ENCODE results near the gene MAP6D1. TPM values are rescaled to one million over a fixed set of nuclear protein-coding genes. Genes with fewer than 3 reads are reported as not detected.
"Not testable (repeated sequence)": the region's sequence is repeated elsewhere in the genome, so short reads cannot be mapped to it uniquely, and the experiment has no call there.

MAP6D1 gene
- total RNA-seq, 1 donor from 2014 or later: 2.0 TPM

DNA sequence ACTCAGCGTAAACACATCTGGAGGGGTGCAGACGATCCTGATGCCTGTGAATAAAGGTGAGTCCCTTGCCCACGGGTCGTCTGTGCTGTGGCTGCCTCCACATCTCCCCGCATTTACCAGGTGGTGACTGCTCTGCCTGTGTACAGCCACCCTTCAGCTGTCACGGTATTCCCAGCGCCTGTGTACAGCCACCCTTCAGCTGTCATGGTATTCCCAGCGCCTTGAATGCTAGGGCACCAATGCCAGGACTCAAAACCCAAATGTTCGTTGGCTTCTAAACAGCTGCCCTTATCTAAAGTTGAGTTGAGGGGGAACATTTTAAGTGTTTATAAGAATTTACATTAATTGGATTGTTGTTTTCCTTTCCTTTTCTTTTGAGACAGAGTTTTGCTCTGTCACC, 27.4 kb downstream of the MAP6D1 start:
- ATAC-seq: no peak

GRCh38 chr3:183796372-183796771, 29.0 kb downstream of the MAP6D1 start:
- no peak for ATAC-seq

GRCh38 chr3:183794452-183794851, 30.9 kb downstream of the MAP6D1 start:
- no peak for ATAC-seq

DNA sequence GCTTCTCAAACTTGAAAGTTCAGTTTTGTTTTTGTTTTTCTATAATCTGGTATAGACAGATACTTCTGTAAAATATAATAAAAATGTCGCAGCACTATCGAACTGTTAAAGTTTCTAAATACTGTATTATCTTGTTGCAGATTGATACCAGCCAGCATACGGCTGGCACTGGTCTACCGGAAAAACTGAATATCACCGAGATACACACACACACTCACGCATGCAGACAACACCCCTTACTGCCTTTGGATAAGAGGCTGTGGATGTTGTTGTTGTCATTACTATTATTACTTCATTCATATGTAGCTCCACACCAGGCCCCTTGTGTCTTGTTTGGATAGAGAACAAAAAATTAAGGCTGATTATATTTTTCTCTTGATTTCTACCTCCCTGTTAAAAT, 32.4 kb downstream of the MAP6D1 start:
- ATAC-seq: no peak

- ATAC-seq: no peak
Observed at GRCh38 chr3:183790700-183791099, 34.7 kb downstream of the MAP6D1 start.

DNA sequence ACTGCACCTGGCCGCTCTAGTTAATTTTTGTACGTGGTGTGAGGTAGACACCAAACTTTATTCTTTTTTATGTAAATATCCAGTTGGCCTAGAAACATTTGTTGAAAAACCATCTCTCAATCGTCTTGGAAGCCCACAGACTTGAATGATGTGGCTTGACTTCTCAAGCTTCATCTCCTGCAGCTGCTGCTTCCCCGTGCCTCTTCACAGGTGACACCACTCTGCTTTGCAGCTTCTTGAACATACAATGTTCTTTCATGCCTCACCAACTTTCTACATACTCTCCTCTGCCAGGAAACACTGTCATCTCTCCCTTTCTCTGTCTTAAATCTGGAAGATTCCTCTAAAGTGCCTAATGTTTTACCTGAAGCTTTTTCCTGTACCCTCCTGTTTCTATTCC, 35.6 kb downstream of the MAP6D1 start:
- no peak for ATAC-seq

GRCh38 chr3:183784503-183784902, 40.9 kb downstream of the MAP6D1 start:
- ATAC-seq: not testable (repeated sequence)

- no peak for ATAC-seq
Observed at GRCh38 chr3:183782576-183783276, 42.7 kb downstream of the MAP6D1 start.

GRCh38 chr3:183781246-183781645, 44.1 kb downstream of the MAP6D1 start:
- no peak for ATAC-seq

DNA sequence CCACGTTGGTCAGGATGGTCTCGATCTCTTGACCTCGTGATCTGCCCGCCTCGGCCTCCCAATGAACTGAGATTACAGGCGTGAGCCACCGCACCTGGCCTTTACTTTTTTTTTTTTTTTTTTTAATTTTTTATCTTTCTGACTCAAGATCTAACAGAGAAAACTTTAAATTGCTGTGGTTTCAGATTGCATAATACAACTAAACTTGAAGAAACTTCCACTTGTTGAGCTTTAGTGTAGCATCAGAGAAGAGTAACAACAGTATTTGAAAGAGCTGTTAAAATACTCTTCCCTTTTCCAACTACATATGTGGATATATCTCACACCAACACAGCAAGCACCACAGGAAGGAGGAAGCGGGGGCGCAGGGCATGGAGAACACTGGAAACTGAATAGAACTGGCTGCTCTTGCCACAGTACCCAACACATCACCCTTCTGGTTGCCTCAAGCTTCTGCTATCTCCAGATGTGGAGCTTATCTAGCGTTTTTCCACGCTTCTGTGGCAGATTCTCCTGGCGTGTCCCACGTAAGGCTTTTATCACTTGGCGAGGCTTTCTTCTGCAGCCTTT, 45.4 kb downstream of the MAP6D1 start:
- no peak for ATAC-seq

DNA sequence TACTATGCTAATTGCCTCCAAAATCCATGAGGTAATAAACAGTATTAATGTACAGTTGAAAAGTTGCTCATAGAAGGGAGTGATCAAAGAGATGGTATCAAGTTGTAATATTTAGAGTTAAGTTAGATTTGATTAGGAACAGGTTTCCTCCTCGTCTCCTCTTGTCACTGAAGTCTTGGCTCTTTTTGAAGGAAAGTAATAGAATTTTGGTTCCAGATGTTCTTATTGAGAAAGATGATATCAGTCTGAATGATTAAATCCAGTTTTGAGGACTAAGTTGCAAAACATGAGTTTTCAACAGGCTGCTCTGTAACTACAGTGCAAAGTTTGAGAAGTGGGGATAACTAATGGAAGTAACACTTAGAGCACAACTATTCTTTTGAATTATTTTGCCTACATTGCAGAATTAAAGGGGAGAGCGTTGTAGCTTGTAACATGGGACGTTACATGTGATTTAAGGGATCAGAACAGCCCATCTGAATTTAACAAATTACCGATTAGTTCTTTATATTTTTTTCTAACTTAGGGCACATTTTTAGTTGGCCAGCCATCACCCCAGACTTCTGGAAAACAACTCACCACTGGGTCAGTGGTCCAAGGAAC, 48.3 kb downstream of the MAP6D1 start:
- ATAC-seq: no peak

DNA sequence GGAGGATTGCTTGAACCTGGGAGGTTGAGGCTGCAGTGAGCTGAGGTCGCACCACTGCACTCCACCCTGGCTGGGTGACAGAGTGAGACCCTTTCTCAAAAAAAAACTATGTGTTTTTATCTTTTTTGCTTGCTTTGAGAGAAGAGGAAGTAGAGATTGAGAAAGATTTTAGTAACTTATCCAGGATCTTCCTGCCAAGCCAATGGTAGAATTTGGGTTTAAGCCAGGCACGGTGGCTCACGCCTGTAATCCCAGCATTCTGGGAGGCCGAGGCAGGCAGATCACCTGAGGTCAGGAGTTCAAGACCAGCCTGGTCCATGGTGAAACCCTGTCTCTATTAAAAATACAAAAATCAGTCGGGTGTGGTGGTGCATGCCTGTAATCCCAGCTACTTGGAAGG, 48.9 kb downstream of the MAP6D1 start:
- not testable (repeated sequence) for ATAC-seq

GRCh38 chr3:183775781-183776180, 49.6 kb downstream of the MAP6D1 start:
- no peak for ATAC-seq

DNA sequence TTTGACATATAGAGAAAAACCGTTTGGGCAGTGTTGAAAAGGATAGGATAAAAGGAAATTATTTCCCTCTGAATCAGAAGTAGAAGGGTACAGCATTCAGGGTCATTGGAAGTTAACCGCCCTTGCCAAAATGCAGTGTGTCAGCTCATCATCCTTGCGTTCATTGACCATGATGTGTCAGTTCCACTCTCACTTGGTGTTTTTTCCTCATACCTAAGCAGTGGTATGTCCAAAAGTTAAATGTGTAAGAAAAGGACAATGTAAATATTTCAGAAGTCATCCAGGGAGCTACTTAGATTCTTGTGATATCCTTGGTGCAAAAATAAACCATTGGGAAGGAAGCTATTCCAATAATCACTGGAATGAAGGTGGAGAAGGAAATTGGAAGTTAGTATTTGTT, 50.7 kb downstream of the MAP6D1 start:
- ATAC-seq: no peak

GRCh38 chr3:183769453-183769852, 55.9 kb downstream of the MAP6D1 start:
- no peak for ATAC-seq

GRCh38 chr3:183768114-183768513, 57.3 kb downstream of the MAP6D1 start:
- no peak for ATAC-seq

- ATAC-seq: peak; percentile 92
Observed at GRCh38 chr3:183766745-183767606, 58.4 kb downstream of the MAP6D1 start.

DNA sequence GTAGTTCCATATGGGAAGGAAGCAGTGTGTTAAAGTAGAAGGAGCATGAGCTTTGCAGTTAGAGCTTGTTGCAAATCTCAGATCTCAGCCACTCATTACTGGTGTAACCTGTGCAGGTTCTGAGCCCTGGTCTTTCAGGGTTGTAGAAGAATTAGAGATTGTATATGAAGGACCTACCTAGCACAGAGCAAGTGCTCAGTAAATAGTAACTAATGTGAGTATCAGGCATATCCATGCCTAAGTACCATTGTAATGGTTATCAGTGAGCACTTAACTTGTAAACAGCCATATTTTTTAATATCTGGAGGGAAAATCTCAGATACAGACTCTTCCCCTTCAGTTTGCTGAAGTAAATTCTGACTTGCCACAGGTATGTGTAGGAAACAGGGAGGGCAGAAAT, 59.3 kb downstream of the MAP6D1 start:
- no peak for ATAC-seq

Other genes starting within 250 kb of the MAP6D1 start
- 13.2 TPM for gene KLHL24, start 190.0 kb downstream of the MAP6D1 start, total RNA-seq
- gene YEATS2, start 127.8 kb downstream of the MAP6D1 start, total RNA-seq: 13.2 TPM
- 50.5 TPM for gene PARL, start 59.3 kb upstream of the MAP6D1 start, total RNA-seq
- gene ABCC5, start 192.3 kb upstream of the MAP6D1 start, total RNA-seq: 35.8 TPM
- not detected for gene HTR3D, start 206.2 kb upstream of the MAP6D1 start, total RNA-seq
- not detected for gene HTR3C, start 227.5 kb upstream of the MAP6D1 start, total RNA-seq